NT2/D1 (cell line): ENCODE results near the gene SMOC2.
A peak's percentile ranks its signal among the peaks of the same experiment; 100 is the strongest.
"Not testable (repeated sequence)": the region's sequence is repeated elsewhere in the genome, so short reads cannot be mapped to it uniquely, and the experiment has no call there.

Experiments
- DNase-seq: peaks from one replicate; pipeline ENCODE4 v3.0.0-alpha.2; 2011; ENCODE audit warnings: low read depth, low spot score
- H3K27me3 ChIP-seq: 2 replicates; pipeline ENCODE4 v1.6.0; 2011; ENCODE audit warnings: mild to moderate bottlenecking; ENCODE audit not compliant: insufficient read length, insufficient read depth
- H3K36me3 ChIP-seq: 2 replicates; pipeline ENCODE4 v1.6.1; 2011; ENCODE audit warnings: mild to moderate bottlenecking, low read length, mixed read lengths; ENCODE audit not compliant: insufficient read depth, insufficient read length
- H3K4me1 ChIP-seq: 2 replicates; pipeline ENCODE4 v1.5.1; 2011; ENCODE audit not compliant: insufficient read depth, insufficient read length
- H3K4me3 ChIP-seq: 2 replicates; pipeline ENCODE4 v1.5.1; 2011; ENCODE audit warnings: low read depth; ENCODE audit not compliant: insufficient read length
- H3K9ac ChIP-seq: 2 replicates; pipeline ENCODE4 v1.6.0; 2011; ENCODE audit warnings: low read depth; ENCODE audit not compliant: insufficient read length
- H3K9me3 ChIP-seq: 2 replicates; pipeline ENCODE4 v1.5.1; 2011; ENCODE audit warnings: mild to moderate bottlenecking, low read length; ENCODE audit not compliant: insufficient read depth
- SUZ12 ChIP-seq: IDR thresholded peaks from 2 replicates; pipeline ENCODE4 v1.6.1; 2011; ENCODE audit not compliant: insufficient read length, insufficient read depth; ENCODE audit errors: extremely low read depth
- YY1 ChIP-seq: IDR thresholded peaks from 2 replicates; pipeline ENCODE4 v1.6.1; 2011; ENCODE audit not compliant: insufficient read length, insufficient read depth
- ZNF274 ChIP-seq: IDR thresholded peaks from 2 replicates; pipeline ENCODE4 v1.6.1; 2011; ENCODE audit warnings: mild to moderate bottlenecking, low read depth, low read length

Gene SMOC2

GRCh38 chr6:168674595-168674994 lies 233.6 kb downstream of the SMOC2 start:
- Histone ChIP-seq H3K36me3 (no peaks in the 10 kb centered on the region), H3K4me3 (no peak overlapping the region), H3K27me3 (no peaks in the 10 kb centered on the region), H3K9ac (no peak overlapping the region), H3K4me1 (no peaks in the 10 kb centered on the region), H3K9me3 (no peaks in the 10 kb centered on the region)
- TF ChIP-seq ZNF274 (no peak), YY1 (no peak), SUZ12 (no peak)
- DNase-seq: no peak

- Histone ChIP-seq H3K9ac (no peak overlapping the region), H3K9me3 (no peaks in the 10 kb centered on the region), H3K4me3 (no peak overlapping the region), H3K36me3 (no peaks in the 10 kb centered on the region), H3K27me3 (no peaks in the 10 kb centered on the region), H3K4me1 (no peaks in the 10 kb centered on the region)
- DNase-seq: no peak
- TF ChIP-seq YY1: no peak
- no peak for TF ChIP-seq ZNF274
- TF ChIP-seq SUZ12: no peak
Observed at GRCh38 chr6:168675375-168675774, 234.4 kb downstream of the SMOC2 start.

DNA sequence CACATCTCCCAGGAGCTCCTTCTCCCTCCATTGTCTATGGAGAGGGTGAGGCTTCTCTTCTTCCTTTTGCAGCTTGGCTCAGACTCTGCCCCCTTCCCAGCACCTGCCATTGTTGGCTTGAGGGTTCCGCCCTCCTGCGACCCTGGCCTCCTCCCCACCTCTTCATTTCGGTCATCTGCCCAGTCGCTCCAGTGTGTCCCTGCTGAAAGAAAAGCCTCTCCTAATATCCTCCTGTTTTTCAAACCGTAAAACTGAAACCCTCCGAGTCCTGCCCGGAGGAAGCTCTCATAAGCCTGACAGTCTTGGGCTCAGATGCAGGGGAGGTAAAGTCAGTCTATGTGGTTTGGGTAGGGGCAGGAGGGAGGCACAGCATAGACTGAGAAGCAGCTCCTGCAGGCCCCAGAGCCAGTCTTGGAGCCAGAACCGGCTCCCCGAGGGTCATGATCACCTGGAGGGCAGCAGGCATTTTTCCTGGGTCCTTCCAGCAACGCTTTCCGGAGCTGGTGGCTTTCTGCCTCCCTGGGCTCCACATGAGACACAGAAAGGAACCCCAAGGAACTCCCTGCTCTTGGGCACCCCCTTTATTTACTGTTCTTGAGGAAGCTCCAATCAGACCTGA lies 235.1 kb downstream of the SMOC2 start:
- Histone ChIP-seq H3K4me1 (no peaks in the 10 kb centered on the region), H3K9me3 (no peaks in the 10 kb centered on the region), H3K9ac (no peak overlapping the region), H3K4me3 (no peak overlapping the region), H3K36me3 (no peaks in the 10 kb centered on the region), H3K27me3 (no peaks in the 10 kb centered on the region)
- TF ChIP-seq SUZ12 (no peak), YY1 (no peak), ZNF274 (no peak)
- no peak for DNase-seq

DNA sequence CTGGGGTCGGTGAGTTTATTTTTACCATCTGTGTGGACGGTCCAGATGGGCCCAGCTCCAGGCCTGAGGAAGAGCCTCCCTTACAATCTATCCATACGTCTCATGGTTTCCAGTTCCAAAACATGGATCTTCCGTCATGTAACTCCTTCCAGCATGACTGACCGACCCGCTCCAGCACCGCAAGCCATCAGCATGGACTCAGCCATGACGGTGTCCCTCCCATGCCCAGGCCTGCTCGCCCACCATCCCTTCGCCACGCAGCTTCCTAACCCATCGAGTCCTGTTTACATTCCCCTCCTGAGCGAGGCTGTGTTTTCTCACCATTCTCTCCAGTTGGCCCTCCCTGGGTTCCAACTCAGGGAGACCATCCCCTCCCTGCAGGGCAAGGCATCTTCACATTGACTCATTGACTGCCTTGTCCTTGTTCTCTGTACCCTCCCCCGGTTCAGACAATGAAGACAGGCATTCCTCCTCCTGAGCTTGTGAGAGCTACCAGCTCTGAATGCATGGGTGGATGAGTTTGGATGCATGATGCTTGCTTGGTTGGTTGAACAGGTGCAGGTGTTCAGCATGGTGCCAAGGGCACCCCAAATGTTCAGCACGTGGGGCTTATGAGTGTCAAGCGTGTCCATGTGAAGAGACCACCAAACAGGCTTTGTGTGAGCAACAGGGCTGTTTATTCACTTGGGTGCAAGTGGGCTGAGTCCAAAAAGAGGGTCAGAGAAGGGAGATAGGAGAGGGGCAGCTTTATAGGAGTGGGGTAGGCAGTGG lies 235.8 kb downstream of the SMOC2 start:
- DNase-seq: peak; percentile 28
- H3K36me3 ChIP-seq: no peaks in the 10 kb centered on the region
- no peaks in the 10 kb centered on the region for H3K4me1 ChIP-seq
- H3K27me3 ChIP-seq: no peaks in the 10 kb centered on the region
- no peak overlapping the region for H3K9ac ChIP-seq
- TF ChIP-seq SUZ12: no peak
- H3K4me3 ChIP-seq: no peak overlapping the region
- no peaks in the 10 kb centered on the region for H3K9me3 ChIP-seq

GRCh38 chr6:168677323-168677781 lies 236.4 kb downstream of the SMOC2 start:
- not testable (repeated sequence) for H3K4me1 ChIP-seq, H3K9ac ChIP-seq, H3K4me3 ChIP-seq, DNase-seq, H3K9me3 ChIP-seq, H3K36me3 ChIP-seq, H3K27me3 ChIP-seq

DNA sequence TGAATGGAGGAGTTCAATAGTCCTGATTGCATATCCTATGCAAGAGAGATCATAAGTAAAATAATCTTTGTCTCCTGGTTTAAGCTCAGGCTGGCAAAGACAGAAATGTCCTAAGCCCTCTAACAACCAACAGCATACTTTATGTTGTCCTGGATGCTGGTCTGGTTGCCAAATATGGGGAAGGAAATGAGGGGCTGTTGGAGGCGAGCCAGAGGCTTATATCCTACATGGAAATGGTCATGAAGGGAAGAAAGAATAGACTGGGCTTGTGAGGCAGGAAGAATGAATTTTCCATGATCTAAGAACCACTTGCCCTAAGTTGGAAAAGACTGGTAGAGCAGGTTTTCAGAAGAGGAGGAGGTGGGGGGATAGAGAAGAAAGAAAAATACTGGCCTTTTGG lies 237.1 kb downstream of the SMOC2 start:
- Histone ChIP-seq H3K4me3 (no peak overlapping the region), H3K36me3 (no peaks in the 10 kb centered on the region), H3K9ac (no peak overlapping the region), H3K4me1 (no peaks in the 10 kb centered on the region), H3K27me3 (no peaks in the 10 kb centered on the region), H3K9me3 (no peaks in the 10 kb centered on the region)
- TF ChIP-seq SUZ12: no peak
- no peak for TF ChIP-seq YY1
- no peak for TF ChIP-seq ZNF274
- DNase-seq: no peak

DNA sequence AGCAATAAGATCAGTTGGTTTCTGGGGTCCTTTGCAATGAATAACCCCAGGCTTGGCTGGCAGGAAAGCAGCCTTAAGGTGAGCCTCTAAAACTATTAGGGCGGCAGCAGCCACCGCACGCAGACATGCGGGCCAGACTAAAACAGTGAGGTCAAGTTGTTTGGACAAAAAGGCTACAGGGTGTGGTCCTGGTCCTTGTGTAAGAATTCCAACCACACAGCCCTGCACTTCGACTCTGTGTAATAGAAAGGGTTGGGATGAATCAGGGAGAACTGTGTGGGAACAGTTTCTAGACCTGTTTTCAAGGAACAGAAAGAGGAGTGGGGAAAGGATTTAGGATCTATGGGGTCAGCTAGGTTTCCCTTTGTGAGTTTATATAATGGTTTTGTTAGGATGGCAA lies 237.6 kb downstream of the SMOC2 start:
- Histone ChIP-seq H3K9me3 (no peaks in the 10 kb centered on the region), H3K36me3 (no peaks in the 10 kb centered on the region), H3K4me3 (no peak overlapping the region), H3K4me1 (no peaks in the 10 kb centered on the region), H3K9ac (no peak overlapping the region), H3K27me3 (no peaks in the 10 kb centered on the region)
- no peak for DNase-seq
- TF ChIP-seq ZNF274: no peak
- no peak for TF ChIP-seq YY1
- TF ChIP-seq SUZ12: no peak
